Ureter (tissue), 1 donor: ENCODE measurements around the gene COL11A2. TPM values are rescaled to one million over a fixed set of nuclear protein-coding genes. Genes with fewer than 3 reads are reported as not detected.
"Not testable (repeated sequence)": the region's sequence is repeated elsewhere in the genome, so short reads cannot be mapped to it uniquely, and the experiment has no call there.

Experiments
- DNase-seq: peaks from one replicate; pipeline ENCODE4 v3.0.0-alpha.2; 2020; ENCODE audit warnings: low spot score
- total RNA-seq: library from RNA; stranded (reverse); gene quantifications from one replicate; pipeline ENCODE4 v1.2.4, GENCODE V29; 2023
- donor health status: DM: yes; HTN: yes; CAD: no.

COL11A2 gene
- total RNA-seq = 0.96 TPM

DNA sequence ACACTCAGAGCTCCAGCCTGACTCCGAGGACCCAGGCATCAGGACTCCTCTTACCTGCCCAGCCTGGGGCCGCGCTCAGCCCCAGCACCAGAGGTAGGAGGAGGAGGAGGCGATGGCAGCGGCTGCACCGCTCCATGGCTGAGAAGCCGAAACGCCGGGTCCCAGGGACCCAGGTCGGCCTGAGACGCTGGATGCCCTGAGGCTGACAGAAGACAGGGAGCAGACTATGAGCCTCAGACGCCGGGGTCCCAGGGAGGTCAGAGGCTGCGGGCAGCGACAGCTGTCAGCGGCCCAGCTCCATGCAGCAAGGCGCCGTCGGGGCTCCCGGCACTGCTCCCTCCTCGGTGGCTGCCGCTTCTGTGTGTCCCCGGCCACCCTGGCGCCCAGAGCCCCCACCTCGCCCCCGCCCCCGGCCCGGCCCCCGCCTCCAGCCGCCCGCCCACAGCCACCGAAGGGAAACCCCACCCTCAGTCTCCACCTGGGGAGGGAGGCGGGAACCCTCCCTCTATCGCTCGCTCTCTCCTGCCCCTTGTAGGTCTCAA, at the start of gene COL11A2:
COL11A2 (minus strand) TSS at position 363 of the 542 bp plus-strand sequence; CDS start at position 136, 227 bp downstream.
- no peak for DNase-seq

GRCh38 chr6:33241968-33242367, 49.7 kb upstream of the COL11A2 start:
- no peak for DNase-seq

- DNase-seq = no peak
Measured at GRCh38 chr6:33237741-33238140, 45.5 kb upstream of the COL11A2 start.

DNA sequence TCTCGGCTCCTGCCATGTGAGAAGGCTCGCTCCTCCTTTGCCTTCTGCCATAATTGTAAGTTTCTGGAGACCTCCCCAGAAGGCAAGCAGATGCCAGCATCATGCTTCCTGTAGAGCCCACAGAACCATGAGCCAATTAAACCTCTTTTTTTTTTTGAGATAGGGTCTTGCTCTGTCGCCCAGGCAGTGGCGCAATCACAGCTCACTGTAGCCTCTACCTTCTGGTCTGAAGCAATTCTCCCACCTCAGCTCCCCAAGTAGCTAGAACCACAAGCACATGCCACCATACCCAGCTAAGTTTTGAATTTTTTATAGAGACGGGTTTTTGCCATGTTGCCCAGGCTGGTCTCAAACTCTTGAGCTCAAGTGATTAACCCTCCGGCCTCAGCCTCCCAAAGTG, 44.6 kb upstream of the COL11A2 start:
- no peak for DNase-seq

DNA sequence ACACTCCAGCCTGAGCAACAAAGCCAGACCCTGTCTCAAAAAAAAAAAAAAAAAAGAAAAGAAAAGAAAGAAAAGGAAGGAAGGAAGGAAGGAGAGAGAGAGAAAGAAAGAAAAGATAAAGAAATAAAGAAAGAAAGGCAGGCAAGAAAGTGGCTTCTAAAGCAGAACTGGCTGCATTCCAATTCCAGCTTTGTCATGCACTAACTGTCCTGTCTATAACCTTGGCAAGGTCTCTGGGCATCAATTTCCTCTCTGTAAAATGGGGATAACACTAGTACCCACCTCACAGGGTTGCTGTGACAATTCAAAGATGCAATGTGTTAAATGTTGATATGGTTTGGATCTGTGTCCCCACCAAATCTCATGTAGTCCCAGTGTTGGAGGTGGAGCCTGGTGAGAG, 44.1 kb upstream of the COL11A2 start:
- DNase-seq = no peak

- no peak for DNase-seq
Measured at GRCh38 chr6:33235221-33235634, 43.0 kb upstream of the COL11A2 start.

- not testable (repeated sequence) for DNase-seq
Measured at GRCh38 chr6:33226503-33227120, 34.3 kb upstream of the COL11A2 start.

DNA sequence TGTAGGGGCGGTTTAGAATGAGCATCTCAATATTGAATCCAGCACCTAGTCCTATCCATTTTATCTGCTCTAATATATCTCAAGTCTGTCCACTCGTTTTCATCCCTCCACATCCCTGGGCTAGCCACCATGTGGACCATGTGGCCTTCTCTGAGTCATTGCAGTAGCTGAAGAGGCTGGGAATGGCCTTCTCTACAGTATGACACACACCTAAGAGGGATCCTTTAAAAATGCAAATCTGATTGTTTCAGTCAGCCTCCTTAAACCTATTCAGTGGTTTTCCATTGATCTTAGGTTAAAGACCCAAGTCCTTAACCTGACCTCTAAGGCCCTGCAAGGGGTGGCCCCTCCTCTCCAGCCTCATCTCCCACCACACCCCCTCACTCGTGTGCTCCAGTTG, 25.4 kb upstream of the COL11A2 start:
- DNase-seq = no peak

DNA sequence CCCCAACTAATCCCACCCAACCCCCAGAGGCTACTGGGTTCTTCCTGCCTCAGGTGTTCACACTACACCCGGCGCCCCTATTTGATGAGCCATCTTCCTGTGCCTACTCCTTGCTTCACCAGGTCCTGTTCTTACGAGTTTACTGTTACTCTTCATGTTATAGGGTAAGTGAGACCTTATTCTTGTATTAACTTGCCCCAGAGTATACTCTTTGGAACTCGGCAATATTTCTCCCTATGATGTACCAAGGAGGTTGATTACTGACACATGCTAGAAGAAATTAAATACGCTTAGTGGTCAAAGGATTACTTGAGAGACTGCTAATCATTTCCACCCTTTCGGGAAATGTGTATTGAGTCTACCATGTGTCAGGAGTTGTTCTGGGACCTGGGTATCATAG, 25.0 kb upstream of the COL11A2 start:
- DNase-seq = no peak

DNA sequence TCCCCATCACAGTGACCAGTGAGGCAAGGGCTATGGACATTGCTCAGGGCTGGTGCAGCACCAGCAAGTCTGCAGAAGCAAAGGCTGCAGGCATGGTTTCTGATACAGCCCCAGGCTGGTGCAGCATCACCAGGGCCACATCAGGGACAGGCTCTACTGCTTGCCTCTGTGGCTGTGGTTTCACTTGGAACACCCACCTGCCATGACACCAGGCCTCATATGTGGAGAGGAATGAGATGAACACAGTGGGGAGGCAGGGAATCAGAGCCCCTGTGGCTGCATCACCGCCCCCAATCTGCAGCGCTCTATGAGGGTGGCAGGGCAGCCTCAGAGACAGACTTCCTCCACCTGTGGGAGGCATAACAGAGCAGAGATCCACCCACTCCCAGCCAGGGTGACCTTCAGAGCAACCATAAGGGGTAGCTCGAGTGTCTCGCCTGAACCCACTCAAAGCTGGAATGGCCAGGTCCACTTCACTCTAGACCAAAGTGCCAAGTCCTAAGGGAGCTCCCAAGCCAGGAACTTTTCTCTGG, 23.9 kb upstream of the COL11A2 start:
- DNase-seq = no peak

DNA sequence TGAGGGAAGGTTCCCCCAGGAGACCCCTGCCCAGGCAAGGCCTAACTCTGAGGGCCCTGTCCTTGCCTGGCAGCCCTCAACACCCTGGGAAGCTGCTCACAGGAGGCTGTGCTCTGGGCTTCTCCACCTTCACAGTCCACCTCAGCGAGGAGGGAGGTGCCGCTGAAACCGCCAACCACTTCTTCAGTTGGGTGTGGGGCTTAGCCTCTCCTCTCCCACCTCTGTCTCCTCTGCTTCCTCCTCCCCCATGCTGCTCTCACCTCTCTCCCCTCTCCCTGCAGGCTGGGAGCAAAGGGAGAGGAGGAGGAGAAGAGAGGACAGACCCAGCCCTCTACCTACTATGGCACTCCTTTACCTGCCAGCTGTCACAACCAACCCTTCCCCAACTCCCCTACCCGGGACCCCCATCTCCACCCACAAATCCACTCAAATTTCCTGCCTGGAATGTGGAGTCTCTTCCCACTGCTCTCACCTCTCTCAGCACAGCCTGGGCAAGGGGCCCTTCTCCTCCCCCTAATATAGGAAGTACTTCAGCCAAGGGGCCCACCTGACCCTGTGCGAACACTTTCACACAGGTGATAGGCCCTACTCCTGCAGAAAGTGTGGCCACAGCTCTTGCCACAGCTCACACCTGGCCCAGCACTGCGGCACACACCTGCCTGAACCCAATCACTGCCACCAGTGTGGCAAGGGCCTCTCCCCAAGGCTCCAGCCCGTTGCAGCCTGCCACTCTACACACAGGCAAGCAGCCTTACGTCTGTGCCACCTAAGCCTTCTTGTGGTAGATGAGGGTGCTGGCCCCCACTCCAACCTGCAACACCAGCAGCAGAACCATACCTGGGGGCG, 23.2 kb upstream of the COL11A2 start:
- no peak for DNase-seq

DNA sequence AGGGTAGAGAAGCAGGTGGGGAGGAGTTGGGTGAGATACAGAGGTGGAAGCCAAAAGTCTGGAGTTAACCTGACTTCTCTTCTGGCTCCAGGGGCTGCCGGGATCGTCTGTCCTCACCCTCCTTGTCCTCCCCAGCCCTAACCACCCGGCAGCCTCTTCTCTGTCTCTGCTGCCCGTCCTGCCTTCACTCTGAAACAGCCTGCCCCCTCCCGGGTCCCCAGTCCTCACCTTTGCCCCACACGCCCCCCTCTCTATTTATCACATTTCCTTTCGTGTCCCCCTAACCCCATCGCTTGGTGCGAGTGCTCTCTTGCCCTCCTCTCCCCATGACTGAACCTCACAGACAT, 21.7 kb upstream of the COL11A2 start:
- no peak for DNase-seq

DNA sequence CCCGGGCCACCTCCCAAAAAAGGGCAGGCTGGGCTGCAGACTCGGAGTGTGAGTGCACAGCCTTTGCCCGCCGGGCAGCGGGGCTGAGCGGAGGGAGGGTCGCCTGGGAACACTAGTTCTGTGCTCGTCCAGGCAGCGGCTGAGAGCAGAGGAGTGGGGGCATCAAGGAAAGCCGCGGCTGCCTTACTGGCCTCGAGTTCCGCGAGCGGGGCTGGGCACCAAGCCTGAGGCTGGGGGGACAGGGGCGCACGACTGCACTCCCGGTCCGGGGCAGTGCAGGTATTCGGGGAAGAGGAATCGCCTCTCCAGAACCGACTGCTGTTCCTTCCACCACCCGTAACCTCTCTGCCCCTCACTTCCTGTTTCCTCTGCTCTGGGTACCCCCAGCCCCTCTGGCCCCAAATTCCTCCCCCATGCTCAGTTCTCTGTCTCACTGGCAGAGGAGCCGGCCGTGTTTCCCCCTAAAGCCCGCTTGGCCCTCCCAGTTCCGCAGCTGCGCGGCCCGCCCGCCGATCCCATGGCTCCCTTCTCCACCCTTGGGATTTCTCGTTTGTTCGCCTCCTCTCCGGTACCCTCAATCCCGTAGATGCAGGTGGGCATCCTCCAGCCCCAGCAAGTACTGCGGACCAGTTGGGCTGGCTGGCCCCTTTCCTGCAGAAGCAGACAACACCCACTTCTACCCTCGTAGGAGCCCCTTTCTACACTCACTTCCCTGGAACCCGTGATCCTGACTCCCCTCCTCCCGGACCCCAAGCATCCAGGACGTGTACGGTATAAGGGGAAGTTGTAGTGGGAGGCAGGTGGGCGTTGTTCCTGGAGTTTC, 21.1 kb upstream of the COL11A2 start:
- DNase-seq = no peak

DNA sequence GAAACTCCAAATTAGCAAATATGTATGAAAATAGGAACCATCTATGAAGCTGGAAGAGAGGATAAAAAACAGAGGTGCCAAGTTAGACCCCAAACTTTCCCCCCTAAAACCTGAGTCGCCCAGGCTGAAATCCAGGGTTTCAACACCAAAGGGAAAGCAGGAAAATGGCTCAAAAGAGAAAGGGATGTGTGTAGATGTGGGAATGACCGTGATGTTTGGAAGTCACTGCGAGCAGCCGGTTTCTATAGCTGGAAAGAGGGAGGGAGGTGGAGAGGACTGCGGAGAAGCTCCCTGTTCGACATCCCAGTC, 20.5 kb upstream of the COL11A2 start:
- no peak for DNase-seq

- DNase-seq = no peak
Measured at GRCh38 chr6:33211666-33212422, 19.6 kb upstream of the COL11A2 start.

- DNase-seq = no peak
Measured at GRCh38 chr6:33211136-33211535, 18.9 kb upstream of the COL11A2 start.

- DNase-seq = no peak
Measured at GRCh38 chr6:33209856-33210255, 17.6 kb upstream of the COL11A2 start.

DNA sequence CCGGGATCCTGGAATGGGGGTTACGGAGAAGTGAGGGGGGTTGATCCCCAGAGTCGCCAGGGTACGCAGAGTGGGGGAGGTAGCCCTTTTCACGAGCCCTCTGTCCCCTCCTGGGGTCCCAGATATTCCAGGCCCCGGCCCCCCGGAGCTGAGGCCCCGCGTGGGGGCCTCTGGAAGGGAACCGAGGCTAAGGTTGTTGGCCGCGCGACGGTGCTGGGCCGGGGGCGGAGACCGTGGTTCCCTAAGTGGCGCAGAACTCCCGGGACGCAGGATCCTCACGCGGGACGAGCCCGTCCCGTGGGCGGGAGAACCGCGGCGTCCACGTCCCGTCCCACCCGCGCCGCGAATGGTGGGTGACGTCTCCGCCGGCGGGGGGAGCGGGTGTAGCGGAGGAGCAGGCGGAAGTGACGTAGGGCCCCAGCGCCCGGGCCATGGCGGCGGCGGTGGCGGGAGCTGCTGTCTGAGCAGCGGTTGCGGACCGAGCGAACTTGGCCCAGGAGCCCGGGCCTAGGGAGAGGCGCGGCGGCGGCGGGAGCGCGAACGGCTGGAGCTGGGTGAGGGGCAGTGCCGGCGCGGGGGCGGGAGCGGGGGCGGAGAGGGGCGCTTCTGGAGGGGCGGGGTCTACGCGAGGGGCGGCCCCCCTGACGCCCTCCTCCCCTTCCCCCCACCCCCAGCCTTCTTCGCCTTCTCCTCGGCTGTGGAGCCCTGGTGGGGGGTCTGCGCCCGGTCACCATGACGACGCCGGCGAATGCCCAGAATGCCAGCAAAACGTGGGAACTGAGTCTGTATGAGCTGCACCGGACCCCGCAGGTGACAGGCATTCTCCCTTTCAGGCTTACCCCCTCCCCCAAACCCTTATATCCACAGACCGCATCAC, 16.1 kb upstream of the COL11A2 start, which contains the start of gene RING1:
RING1 (plus strand) TSS at position 410 of the 877 bp plus-strand sequence; CDS start at position 733, 323 bp downstream.
- peak; percentile 90 for DNase-seq

- no peak for DNase-seq
Measured at GRCh38 chr6:33207552-33208090, 15.4 kb upstream of the COL11A2 start.
